NCI-H526 (cell line): ENCODE measurements around the gene CES2.
"Not testable (repeated sequence)": the region's sequence is repeated elsewhere in the genome, so short reads cannot be mapped to it uniquely, and the experiment has no call there.

Source experiments
- DNase-seq, 2 experiments: peaks; one replicate each; lab custom pipeline; 2025; lab: John Stamatoyannopoulos, UW

The CES2 gene

GRCh38 chr16:66936889-66937554, 1.7 kb downstream of the CES2 start:
- DNase-seq, result no peak

- no peak for DNase-seq
These were observed 2.5 kb downstream of the CES2 start for GRCh38 chr16:66937725-66938337.

- no peak for DNase-seq
These were observed 4.0 kb downstream of the CES2 start for GRCh38 chr16:66939366-66939765.

GRCh38 chr16:66940236-66940635, 4.9 kb downstream of the CES2 start:
- DNase-seq, result no peak

GRCh38 chr16:66942981-66943380, 7.7 kb downstream of the CES2 start:
- no peak for DNase-seq

- DNase-seq, result no peak
These were observed 8.2 kb downstream of the CES2 start for GRCh38 chr16:66943426-66944053.

- DNase-seq, result no peak
These were observed 8.7 kb downstream of the CES2 start for GRCh38 chr16:66944054-66944441.

- not testable (repeated sequence) for DNase-seq
These were observed 9.7 kb downstream of the CES2 start for GRCh38 chr16:66944971-66945370.

GRCh38 chr16:66945939-66946338, 10.6 kb downstream of the CES2 start:
- no peak for DNase-seq

- no peak for DNase-seq
These were observed 11.2 kb downstream of the CES2 start for GRCh38 chr16:66946541-66946940.

GRCh38 chr16:66946974-66947301, 11.6 kb downstream of the CES2 start:
- no peak for DNase-seq

- DNase-seq, result peak; percentile 70 to 75
These were observed 12.2 kb downstream of the CES2 start for GRCh38 chr16:66947302-66948065.

- peak in 1 of 2 experiments; percentile 44 for DNase-seq
These were observed 13.0 kb downstream of the CES2 start for GRCh38 chr16:66948134-66948836.

GRCh38 chr16:66948837-66949225, 13.5 kb downstream of the CES2 start:
- no peak for DNase-seq

GRCh38 chr16:66949472-66949871, 14.2 kb downstream of the CES2 start:
- no peak for DNase-seq

GRCh38 chr16:66950437-66950836, 15.1 kb downstream of the CES2 start:
- no peak for DNase-seq

GRCh38 chr16:66950971-66951790, 15.9 kb downstream of the CES2 start:
- no peak for DNase-seq

- no peak for DNase-seq
These were observed 17.3 kb downstream of the CES2 start for GRCh38 chr16:66952430-66953110.

GRCh38 chr16:66953462-66954096, 18.3 kb downstream of the CES2 start:
- DNase-seq, result no peak

GRCh38 chr16:66954097-66954659, 18.9 kb downstream of the CES2 start:
- peak; percentile 37 to 72 for DNase-seq
